GM18498 (cell line): ENCODE results near the gene TBX4.
A peak's percentile ranks its signal among the peaks of the same experiment; 100 is the strongest.

Experiments used
- ATAC-seq: cut with Tn5 transposase; IDR thresholded peaks from one replicate; pipeline ENCODE4 v1.9.1; 2021; ENCODE audit warnings: mild to moderate bottlenecking, moderate library complexity; ENCODE audit not compliant: unreplicated experiment

The TBX4 gene

GRCh38 chr17:61452301-61453290, at the start of gene TBX4:
Gene TBX4 (plus strand): TSS chr17:61452422. CDS start chr17:61456491, 4,069 bp downstream.
- ATAC-seq, result no peak

DNA sequence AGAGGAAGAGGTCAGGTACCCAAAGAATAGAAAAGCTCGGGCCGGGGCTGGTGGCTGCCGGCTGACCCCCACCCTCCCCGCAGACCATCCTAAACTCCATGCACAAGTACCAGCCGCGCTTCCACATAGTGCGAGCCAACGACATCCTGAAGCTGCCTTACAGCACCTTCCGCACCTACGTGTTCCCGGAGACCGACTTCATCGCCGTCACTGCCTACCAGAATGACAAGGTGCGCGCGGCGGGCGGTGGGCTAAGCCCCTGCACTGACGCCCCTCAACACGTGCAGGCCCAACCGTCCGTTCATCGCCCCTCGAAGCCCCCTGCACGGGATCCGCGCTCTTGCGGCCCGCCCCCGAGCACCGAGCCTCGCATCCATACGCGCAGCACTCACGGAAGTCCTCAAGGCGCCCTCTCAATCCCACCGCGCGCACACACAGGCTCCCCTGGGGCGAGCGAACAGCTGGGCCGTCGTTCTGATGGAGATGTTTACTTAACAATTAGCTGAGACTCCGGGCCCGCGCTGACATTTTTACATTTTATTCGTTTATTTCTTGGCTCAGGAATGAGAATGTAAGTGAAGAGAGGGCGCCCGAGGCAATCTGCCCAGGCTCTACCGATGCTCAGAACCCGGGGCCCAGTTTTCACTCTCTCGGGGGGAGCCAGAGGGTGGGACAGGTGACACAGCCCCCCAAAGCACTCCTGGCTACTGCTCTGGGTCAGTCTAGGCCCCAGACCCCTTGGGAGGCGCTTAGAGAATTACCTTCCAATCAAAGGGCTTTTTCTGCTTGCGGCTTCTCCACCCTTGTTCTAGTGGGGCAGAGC, 49.0 kb upstream of the TBX4 start:
- no peak for ATAC-seq

- ATAC-seq, result no peak
Observed at GRCh38 chr17:61403801-61404662, 48.2 kb upstream of the TBX4 start.

DNA sequence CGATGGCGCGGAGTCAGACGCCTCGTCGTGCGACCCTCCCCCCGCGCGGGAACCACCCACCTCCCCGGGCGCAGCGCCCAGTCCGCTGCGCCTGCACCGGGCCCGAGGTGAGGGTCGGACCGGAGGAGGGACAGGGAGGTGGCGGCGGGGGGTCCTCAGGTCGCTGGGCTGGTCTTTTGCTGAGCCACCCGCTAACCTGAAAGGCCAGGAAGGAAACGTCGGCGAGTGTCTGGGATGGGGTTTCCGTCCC, 47.6 kb upstream of the TBX4 start:
- no peak for ATAC-seq

DNA sequence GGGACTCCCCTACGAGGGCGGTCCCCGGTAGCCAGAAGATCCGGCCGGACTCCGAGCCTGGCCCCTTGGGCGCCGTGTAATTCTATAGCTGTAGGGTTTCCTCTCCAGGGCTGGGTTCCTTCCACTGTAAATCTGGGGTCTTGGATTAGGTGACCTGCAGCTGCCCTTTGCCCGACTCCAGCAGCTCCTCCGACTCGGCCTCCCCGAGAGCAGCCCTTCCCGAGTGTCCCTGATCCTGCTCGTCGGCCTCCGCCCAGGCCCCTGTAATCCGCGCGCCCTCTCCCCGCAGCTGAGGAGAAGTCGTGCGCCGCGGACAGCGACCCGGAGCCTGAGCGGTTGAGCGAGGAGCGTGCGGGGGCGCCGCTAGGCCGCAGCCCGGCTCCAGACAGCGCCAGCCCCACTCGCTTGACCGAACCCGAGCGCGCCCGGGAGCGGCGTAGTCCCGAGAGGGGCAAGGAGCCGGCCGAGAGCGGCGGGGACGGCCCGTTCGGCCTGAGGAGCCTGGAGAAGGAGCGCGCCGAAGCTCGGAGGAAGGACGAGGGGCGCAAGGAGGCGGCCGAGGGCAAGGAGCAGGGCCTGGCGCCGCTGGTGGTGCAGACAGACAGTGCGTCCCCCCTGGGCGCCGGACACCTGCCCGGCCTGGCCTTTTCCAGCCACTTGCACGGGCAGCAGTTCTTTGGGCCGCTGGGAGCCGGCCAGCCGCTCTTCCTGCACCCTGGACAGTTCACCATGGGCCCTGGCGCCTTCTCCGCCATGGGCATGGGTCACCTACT, 47.1 kb upstream of the TBX4 start:
- no peak for ATAC-seq

- no peak for ATAC-seq
Observed at GRCh38 chr17:61405686-61406536, 46.3 kb upstream of the TBX4 start.

- ATAC-seq, result no peak
Observed at GRCh38 chr17:61406537-61406845, 45.7 kb upstream of the TBX4 start.

GRCh38 chr17:61406971-61407911, 45.0 kb upstream of the TBX4 start:
- no peak for ATAC-seq

DNA sequence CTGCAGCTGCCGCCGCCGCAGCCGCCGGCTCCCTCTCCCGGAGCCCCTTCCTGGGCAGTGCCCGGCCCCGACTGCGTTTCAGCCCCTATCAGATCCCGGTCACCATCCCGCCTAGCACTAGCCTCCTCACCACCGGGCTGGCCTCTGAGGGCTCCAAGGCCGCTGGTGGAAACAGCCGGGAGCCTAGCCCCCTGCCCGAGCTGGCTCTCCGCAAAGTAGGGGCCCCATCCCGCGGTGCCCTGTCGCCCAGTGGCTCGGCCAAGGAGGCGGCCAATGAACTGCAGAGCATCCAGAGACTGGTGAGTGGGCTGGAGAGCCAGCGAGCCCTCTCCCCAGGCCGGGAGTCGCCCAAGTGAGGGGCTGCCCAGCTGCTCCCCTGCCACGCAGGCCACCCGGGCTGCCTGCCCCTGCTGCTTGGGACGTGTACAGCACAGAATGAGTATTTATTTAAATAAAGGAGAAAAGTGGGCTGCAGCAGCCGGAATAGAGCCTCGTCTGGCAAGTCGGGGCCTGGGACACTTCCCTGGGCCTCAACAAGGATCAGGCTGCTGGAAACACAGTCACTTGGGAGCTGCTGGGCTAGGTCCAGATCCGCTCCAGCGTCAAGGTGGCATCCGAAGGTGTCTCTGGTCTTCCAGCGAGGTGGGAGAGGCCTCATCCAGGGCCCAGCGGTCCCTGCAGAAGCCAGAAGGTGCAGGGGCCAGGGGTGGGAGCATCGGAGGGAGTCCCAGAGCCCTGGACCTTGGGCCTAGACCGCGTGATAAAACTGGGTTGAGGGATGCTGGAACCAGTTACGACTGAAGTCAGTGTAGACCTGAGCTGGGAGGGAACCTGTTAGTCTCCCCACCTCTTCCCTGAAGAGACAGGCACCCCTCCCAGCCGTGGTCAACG, 43.8 kb upstream of the TBX4 start:
- ATAC-seq, result no peak

DNA sequence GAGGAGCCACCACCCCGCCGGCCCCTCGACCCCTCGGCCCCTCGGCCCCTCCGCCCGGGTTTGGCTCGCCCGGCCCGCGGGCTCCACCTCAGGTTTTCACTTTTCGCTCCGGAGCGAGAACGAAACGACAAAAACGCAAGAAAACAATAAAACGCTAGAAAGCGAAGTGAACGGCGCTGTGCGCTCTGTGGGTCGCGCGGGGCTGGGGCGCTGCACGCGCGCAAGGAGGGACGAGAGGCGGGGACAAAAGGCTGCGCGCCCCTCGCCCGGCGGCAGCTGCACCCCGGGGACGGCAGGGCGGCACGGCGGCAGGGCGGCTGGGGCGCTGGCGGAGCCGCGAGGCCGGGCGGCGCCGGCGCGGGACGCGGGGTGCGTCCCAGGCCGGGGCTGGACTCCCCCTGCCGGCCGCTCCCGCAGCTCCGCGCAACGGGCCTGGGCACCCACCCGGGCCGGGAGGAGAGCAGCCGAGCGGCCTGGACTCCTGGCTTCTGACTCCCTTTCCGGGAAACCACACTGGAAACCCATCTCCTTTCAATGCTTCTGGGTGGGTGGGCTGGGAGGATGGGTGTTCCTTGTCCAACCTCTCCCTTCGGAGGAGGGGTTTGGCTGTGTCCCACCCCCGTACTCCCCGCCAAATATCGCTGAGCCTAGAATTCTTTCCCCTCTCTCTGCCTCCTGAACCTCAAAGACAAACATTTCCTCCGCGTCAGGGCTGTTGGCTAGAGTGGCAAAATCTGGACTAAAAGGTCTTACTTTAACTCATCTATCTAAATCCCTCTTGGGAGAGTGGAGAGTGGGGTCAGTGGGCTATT, 42.7 kb upstream of the TBX4 start:
- ATAC-seq, result no peak

DNA sequence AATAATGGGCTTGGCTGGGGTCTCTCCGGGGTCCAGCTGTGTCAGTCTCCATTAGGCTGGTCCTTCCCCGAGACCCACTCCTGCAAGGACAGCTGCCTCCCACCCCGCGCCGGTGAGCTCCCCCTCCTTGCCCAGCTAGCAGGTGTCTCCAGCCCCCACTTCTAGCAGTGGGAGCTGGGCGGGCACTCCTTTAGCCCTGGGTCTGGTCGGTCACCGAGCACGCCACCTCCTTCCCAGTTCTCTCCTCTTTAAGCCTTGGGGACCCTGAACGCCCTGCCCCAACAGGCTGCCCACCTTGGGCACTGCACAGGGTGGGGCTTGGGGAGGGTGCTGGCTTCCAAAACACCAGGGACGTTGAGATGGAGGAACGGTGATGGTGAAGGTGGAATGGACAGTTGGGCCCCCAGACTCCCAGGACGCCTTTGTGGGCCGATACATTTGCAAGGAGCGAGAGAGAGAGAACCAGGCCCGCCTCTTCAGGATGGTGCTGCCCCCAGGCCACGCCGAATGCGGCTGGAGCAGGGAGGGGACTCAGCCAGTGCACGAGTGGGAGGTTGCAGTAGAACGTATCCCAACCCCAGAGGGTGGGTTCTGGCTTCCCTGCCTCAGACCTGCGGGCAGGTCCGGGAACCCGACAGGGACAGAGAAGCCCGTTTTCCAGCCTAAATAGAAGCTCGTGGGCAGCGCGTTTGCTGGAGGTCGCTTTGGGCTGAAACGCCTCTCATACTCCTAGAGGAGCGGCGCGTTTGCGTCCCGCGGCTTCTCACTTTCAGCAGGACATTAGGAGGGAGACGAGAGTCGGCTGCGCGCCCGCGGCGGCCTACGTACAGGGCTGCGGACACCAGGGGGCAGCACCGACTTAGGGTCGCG, 41.8 kb upstream of the TBX4 start:
- no peak for ATAC-seq

GRCh38 chr17:61411011-61411260, 41.3 kb upstream of the TBX4 start:
- ATAC-seq, result no peak

GRCh38 chr17:61411261-61412142, 40.7 kb upstream of the TBX4 start:
- ATAC-seq, result peak; percentile 13

DNA sequence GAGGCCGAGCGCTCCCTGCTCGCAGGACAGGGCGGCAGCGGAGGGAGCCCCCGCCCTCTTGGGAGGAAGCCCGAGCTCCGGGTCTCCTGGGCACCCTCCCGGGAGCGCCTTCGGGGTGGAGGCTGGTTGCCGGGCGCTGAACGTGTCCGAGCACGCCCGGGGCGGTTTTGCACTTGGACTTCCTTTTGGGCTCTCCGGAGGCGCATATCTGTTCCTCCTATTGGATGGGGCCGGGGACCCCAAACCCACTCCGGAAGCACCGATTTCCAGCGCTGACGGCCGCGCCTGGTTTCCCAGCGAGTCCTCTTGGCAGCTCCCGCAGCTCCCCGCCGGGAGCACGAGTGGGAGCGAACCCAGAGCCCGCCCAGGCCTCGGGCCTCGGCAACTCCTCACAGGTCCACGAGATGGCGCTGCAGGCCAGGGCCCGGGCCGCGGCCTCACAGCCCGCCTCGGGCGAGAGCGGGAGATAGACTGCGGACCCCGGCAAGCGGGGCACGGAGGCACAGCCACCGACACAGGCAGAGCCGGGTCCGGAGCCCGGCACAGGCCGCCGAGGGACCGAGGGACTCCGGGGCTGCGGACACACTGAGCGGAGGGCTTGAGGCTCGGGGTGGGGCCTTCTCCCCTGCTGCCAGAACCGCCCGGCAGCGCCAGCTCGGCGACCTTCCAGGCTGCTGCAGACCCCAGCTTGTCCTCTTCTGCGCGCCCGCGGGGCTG, 39.9 kb upstream of the TBX4 start:
- ATAC-seq, result peak; percentile 74
